CD4-positive, alpha-beta T cell treated with Interleukin-4 for 1 hour (primary cell): ENCODE data around the gene LRBA.

Experiments used
- DNase-seq, 2 donors: peaks; one replicate each; pipeline ENCODE4 v3.0.0-alpha.2; 2020 to 2022

The LRBA gene

DNA sequence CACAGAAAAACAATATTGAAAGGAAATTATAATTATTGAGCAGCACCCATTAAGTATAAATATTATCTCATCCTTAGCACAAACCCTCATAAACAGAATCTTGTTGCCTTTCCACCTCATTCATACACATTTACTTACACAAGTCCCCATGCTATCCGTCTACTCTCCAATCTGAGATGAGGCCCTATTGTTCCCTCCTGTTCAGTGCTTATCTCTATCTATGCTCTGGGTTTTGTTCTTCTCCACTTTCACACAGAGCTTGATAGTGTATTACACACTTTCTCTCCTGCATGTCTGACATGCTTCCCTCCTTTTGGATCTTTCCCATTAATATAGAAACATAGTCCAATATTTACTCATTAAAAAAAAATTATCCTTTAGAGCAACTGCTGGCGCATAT, 671.3 kb downstream of the LRBA start:
- no peak for DNase-seq

DNA sequence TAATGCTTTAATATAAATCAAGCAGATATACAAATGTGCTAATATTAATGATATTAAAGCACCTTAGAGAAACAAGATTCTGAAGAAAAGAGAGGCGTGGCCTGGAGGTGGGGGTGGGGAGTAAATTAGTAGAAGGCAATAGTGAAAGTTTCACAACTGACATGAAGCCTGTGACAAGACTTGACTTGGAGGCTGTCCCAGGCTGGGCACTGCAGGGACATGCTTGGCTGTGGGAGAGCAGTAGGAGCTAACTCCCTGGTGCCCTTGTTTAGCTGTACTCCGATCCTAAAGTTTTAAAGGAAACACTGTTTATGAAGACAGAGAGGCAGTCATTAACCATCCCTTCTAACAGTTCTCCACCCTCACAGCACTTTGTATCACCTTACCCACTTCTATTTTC, 672.1 kb downstream of the LRBA start:
- no peak for DNase-seq

DNA sequence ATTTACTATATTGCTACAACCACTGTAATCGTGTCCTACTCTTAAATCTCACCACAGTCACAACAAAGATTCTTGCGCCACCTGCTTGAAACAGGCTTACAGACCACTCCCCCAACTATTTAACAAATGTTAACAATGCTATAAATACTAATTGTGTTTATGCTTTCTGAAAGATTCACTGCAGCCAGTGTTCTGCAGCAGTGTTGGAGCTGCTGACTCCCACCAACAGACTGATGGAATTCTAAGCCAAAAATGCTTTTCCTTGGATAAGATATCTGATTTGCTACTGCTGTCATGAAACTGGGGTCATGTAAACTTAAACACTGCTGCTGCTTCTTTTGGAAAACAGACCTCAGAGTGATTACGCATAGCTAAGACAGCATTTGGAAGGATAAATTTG, 677.4 kb downstream of the LRBA start:
- no peak for DNase-seq

DNA sequence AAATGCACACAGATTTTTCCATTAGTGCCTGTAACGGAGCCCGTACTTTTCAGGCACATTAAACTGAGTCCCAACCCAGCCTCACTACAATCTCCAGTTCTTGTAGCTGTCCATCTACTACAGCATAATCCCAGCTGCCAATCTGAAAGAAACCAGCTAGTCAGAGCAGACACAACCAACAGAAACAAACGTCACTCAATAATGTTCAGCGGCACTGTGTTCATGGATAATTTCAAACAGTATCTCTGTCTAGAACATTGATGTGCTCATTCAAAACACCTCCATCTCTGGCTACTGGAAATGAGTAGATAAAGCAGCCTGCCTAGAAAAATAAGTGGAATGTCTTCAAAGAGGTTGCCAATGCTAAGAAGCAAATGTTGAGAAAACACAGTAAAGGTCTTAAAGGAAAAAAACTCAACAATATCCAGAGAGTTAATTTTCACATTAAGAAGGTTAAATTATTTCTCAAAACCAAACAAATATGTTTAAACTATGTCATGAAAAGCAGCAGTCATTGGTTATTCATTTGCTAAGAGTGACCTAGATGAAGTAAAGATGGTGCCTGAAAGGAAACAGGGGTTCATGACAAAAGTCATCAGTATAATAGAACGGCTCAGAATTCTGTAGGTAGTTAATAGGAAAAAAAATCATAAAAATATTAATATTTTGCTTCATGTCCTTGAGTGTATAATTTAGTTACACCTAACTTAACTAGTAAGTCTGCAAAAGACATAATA, 678.2 kb downstream of the LRBA start:
- no peak for DNase-seq

DNA sequence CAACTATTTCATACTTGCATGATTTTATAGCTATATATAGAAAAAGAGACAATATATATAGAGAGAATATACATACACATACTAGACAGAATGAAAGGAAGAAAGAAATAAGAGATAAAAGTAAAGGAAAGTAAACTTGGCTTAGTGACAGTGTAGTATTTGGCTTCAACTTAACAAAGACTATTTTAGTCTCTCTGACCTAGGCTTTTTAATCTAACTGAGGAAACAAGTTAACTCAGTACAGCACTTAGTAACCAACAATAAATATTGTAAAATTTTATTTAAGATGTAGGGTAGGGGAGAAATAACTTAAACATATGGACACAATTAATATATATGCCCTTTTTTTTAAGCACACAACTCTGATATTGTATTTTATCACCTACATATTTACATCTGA, 682.1 kb downstream of the LRBA start:
- DNase-seq: no peak

DNA sequence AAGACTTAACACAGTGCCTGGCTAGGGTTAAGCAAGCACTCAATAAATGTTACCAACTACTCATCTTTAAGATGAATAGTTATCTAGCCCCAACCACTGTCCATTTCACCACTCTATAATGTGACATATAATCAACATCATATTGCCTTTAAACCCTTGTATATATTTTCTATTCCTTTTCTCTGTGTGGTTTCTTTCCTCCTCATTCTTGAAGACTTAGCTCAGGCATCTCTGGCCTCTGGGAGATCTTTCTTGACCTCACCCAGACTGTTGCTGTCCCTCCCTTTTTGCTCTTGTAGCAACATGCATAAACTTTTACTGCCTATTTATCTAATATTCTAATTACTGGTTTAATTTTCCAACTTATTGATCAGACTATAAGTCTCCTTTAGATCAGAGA, 683.0 kb downstream of the LRBA start:
- DNase-seq: no peak

DNA sequence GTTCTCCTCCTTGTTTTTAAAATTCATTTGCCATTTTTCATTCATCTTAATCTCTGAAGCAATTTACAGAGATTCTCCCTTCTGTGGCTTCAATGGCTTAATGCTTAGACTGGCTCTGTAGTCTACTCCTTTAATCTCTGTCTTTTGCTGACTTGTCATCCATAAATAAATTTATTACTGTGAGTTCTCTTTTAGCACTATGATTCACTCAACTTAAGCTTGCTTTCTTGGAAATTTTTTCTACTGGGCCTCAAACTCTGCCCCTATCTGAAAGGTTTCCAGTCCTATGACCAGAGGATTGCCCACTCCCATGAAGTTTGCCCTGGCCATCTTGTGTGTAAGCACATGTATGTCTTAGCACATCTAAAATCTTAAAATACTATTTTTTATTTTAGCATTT, 685.7 kb downstream of the LRBA start:
- no peak for DNase-seq

DNA sequence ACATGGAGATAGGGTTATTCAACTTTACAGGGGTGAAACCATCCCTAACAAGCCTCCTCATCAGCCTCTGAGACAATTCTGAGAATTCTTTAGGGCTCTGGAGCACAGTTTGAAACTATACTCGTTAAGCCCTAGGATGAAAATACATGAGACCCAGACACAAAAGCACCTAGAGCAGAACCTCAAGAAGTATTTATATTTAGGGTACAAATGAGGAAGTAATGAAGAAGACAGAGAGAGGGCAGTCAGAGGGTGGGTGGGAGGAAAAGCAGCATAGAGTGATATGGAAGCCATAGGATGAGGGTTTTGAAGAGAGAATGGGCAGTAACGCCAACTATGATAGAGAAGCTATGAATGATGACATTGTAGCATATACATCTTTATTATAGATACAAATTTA, 686.6 kb downstream of the LRBA start:
- no peak for DNase-seq

DNA sequence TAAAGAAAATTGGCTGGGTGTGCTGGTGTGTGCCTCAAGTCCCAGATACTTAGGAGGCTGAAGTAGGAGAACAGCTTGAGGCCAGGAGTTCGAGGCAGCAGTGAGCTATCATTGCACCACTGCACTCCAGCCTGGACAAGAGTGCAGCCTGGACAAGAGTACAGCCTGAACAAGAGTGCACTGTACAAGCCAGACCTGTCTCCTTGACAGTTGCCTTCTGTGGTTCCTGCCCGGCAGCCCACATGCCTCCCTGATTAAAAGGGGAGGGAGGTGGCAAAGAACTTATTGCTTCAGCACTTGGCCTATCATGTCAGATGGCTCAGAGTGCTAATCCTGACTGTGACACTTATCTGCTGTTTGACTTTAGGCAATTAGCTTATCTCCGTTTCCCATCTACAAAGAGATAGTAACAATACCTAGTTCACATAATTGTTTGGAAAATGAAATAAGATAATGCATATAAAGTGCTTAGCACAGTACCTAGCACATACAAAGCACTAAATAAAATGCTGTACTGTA, 687.8 kb downstream of the LRBA start:
- no peak for DNase-seq

DNA sequence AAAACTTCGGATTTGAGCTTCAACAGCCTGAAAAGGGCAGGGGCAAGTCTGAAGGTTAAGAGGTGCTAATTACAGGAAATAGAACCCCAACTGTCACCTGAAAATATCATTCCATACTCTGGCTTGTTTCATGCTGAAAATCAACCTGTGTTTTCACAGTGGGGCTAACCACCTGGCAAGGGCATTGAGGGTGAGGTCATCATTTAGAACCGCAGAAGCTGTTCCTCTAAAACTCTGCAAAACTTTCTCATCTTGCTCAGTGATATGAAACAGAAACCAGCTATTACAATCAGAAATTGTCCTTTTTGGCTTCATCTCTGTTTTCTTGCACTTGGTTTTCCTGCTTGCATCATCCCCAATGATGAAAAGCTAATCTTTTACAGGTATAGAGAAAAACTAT, 689.2 kb downstream of the LRBA start:
- no peak for DNase-seq

DNA sequence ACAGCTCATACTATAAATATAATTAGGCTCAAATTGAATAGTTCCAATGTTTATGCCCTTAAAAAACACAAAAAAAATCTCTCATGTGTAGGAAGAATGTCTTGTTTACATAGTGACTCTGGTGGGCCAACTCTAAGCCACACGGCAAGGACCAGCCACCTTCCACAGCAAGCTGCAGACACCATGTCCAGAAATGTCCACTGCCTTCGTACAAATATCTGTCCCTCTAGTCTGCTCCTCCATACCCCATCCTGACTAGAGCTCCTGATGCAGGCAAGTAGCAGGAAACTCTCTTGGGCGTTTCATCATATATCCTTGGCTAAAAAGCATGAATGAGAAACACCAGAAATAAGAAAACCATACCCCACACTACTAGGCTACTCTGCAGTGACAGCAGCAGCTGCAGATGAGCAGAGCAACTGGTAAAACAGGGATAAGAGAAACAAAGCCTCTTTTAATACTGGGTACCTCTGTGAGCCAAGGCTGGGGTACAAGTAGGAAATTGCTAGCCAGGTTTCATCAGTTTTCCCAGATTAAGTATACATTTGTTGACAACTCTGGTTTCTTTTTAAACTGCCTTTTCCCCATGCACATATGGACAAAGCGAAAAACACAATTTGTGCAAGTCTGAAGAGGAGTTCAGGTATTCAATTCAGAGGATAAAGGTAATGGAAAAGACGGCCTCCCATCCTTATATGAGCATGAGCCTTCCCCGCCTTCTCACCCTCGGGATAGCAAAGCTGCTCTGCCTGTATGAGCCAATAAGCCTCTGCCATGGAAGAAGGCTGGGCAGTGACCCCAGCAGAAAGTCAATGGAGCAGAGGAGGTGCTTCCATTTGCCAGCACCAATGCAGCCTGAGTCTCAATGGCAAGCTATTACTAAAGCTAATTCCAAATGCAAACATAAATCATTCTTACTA, 691.4 kb downstream of the LRBA start:
- DNase-seq: no peak

DNA sequence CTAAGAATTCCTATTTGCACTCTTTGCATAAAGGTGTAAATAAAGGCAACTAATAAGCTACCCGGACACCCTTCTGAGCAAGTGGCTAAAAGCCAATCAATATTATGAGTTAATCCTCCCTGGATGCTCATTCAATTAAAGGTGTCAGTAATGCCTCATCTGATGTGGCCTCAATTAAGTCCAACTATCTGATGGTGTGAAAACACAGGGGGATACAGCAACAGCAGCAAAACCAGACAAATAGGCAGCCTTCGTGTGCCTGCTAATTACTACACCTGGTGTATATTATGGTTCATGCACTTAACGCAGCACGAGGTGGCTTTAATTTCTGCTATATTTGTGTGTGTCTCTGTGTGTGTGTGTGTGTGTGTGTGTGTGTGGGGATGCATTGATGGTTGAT, 692.4 kb downstream of the LRBA start:
- DNase-seq: no peak

DNA sequence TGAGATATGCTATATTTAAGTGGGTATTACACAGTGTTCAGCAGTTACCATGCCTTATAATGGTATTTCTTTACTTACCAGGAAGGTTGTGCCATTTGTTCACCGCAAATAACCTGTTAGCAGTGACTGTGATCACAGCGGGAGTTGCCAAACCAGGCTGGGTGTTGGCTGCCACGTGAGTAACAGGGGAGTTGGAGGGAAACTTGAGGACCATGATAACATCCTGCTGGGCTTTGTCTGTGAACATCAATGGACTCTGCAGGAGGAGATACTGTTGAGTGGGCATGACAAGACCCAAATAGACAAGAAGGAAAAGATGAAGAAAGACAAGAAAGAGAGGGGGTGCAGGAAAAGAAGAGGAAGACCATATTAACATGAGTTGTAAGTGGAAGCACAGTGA, 694.0 kb downstream of the LRBA start:
- DNase-seq: no peak

DNA sequence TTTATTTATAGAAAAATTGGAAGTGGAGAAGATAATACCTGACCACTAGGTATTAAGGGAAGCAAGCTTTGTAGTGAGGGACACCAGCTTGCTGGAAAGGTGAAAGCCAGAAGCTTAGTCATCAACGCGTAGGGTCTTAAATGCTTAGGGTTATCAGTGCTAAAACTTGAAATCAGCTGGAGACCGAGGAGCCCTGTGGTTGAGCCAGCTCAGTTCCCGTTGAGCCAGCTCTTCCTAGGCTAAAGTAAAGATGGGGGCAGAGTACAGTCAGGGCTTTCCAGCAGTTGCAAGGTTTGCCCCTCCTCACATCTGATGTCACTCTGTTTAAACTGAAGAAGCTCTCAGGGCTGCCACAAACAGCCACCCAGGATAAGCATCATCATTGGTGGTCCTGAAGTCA, 696.1 kb downstream of the LRBA start:
- DNase-seq: no peak

DNA sequence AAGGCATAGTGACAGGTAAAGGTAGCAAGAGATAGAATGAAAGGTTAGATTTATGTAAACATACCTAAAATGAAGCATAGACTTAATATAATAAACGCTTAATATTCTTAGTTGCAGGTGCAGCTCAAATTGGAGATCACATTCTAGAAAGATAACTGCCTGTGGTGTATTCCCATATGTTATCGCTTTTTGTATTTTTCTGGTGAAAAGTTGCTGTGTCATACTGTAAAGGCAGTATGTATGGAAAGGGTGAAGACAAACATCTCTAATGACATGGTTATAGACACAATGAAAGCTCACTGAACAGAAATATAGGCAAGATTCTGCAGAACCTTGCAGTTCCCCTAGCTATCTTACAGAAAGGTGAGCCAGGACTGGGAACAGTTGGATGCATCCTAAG, 696.6 kb downstream of the LRBA start:
- DNase-seq: no peak

DNA sequence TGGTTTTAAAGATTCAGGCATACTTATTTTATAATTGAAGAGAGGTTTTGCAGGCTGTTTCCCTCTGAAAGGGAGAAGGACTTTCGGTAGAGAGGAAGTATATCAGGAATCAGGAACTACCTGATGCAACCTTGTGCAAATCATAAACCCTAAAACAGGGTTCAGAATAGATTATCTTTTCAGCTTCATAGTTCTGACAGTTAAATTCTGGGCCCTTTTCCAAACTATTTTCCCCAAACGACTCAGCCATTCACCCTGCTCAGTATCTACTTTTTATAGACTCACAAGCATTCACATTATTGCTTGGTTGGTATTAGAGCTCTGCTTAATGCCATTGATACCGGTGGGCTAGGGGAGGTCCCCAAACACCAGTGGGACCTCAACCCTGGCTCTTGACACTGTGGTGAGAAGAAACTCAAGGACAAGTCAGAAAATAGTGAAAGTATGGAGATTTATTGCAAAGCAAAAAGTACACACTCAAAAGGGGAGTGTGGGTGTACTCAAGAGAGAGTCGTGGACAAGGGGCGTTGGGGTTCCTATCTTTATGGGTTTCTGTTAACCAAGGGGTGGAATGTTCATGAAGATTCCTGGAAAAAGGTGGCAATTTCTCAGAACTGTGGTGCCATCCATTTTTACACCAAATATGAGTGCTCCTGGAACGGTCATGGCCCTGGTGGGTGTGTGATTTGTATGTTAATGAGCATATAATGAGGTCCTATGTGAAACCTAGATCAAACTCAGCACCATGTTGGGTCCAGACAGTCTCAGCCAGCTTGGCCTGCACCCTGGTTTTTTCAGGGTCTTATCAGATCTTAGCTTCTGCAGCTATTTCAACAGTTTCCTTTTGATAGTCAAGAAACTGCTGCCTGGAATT, 698.5 kb downstream of the LRBA start:
- DNase-seq: no peak

DNA sequence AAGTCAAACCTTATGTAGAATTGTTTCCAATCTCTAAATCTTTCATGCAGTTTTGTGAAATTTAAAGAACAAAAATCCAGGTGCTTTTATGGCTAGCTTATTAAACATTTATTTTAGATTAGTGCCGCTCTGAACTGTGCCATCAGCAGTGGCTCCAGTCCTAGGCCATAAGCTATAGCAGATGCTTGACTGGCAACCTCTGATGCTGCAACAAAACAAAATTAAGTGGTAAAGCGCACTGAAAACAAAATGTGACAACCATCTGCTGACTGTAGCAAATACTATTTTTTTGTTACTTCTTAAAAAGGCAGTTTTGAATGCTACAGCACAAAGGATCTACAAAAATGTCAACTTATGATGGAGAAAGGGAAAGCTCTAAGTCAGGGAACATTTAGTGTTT, 699.4 kb downstream of the LRBA start:
- DNase-seq: no peak

DNA sequence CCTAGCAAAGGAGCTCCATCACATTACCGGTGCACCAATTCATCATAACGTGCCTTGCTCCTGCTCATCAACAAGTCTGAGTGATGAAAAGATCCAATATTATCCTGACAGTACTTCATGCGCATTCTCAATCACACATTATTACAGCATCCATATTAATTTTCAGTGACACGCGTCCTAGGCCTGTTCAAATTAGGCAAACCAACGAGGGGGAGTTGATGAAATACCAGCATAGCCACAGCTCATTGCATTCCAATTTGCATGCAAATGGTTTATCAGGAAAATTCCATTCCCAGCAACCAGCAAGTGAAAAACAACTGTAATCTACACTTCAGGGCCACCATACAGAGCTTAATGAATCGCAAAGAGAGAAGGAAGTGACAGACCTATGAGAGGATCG, 699.9 kb downstream of the LRBA start:
- DNase-seq: no peak

DNA sequence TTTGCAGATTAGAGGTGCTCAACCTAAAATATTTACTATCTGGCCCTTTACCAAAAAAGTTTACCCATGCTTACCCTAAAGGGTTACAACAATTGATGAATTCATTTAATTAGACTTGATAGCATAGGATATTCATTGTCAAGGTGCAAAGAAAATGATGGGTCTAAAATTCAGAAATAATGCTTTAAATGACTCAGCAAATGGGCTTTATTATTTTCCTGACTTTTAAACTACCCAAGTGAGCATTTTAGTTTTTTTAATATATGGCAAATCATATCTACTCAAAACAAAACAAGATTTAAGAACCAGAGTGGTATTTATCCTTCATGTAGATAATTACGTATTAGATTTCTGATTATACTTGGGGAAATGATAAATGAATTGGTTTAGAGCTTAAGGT, 701.1 kb downstream of the LRBA start:
- DNase-seq: no peak

DNA sequence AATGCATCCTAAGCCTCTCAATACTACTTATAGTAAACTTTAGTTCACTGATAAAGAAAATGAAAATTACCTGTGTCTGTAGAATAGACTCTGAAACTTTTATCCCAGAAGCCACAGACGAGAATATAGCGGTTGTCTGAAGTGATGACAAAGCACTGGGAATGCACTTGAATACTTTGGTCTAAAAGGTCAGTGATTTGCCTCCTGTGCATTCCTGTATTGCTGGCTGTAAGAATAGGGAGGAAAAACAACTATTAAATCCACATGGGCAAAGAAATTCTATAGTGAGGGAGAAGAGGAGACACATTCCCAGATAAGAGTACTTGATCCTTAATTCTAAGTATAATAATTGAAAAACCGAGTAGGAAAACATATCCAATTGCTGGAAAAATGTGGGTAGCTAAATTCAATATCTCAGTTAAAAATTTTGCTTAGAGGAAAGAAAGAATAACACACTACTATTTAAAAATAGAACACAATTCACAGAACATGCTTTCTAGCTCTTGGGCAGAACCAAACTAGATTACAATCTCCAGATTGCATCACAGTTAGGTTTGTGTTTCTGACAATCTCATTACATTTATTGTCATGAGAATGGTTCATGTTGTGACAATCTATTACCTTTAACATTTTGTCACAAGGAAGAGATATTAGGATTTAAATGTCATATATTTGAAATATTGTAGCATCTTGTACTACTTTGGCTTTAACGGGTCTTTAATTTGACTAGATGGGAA, 704.8 kb downstream of the LRBA start:
- no peak for DNase-seq

DNA sequence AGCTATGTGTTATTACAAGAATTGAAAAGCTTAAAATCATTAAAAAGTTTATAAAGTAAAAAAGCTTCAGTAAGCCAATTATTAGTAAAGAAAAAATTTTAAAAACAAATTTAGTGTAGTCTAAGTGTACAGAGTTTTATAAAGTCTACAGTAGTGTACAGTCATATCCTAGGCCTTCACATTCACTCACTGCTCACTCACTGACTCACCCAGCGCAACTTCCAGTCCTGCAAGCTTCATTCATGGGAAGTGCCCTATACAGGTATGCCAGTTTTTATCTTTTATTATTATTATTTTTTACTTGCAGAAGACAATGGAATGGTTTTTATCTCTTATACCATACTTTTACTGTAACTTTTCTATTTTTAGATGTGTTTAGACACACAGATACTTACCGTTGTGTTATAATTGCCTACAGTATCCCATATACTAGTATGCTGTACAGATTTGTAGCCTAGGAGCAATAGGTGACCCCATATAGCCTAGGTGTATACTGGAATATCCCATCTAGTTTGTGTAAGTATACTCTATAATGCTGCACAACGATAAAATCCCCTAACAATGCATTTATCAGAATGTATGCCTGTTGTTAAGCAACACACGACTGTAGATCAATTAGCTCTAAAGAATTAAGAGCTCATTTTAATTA, 706.1 kb downstream of the LRBA start:
- DNase-seq: no peak

DNA sequence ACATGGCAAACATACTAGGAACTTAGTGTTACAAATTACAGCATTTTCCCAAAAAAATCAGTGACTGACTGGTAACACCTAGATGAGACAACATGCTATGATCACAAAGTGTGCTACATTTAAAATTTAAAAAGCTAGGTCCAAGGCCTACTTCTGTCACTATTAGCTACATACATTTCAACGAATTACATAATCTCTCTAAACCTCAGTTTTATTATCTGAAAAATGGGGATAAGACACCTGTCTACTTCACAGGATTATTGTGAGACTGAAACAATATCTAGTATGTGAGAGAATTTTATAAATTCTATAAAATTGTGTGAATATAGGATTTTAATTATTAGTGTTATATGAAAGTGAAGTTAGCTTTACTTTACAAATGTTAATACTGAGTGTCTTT, 708.4 kb downstream of the LRBA start:
- no peak for DNase-seq
